Suprapubic skin (tissue), 4 donors: ENCODE measurements around the gene AHCYL1.

ENCODE experiments used
- EP300 ChIP-seq: sonication (generic); formaldehyde crosslinking; IDR thresholded peaks from one replicate; pipeline ENCODE4 v1.6.1; 2017; ENCODE audit warnings: antibody characterized with exemption
- POLR2A ChIP-seq, 2 donors: fragments of 450-650 bp; IDR thresholded peaks; one replicate each; pipeline ENCODE4 v1.6.1; 2017; ENCODE audit warnings: antibody characterized with exemption in 2 of 2, mild to moderate bottlenecking in 2 of 2, moderate library complexity in 2 of 2
- POLR2AphosphoS5 ChIP-seq, 3 donors: sonication (generic); formaldehyde crosslinking; IDR thresholded peaks; one replicate each; pipeline ENCODE4 v1.6.1; 2017; ENCODE audit warnings: antibody characterized with exemption in 3 of 3
- TF ChIP-seq, protein P1 (sequence below), 2 donors: fragments of 200-600 bp in 1 of 2; fragments of 450-650 bp in 1 of 2; sonication (generic) in 1 of 2; IDR thresholded peaks; one replicate each; pipeline ENCODE4 v1.5.1; 2016 to 2019; ENCODE audit warnings: antibody characterized with exemption in 2 of 2, mild to moderate bottlenecking in 1 of 2, moderate library complexity in 1 of 2

DNA sequence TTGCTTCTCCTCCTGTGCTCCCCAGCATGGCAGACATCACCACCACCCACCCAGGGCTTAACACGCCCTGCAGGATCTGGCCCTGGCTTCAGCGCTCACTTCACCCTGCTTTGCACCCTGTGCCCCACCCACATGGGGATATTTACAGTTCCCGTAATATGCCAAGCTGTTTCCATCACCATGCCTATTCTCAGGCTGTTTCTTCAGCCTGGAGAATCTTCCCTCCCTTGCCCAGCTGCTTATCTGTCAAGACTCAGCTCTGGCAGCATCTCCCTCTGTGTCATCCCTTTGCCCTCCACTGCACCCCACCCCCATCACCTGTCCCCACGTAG lies 3.6 kb upstream of the AHCYL1 start:
- TF ChIP-seq, protein P1, sequence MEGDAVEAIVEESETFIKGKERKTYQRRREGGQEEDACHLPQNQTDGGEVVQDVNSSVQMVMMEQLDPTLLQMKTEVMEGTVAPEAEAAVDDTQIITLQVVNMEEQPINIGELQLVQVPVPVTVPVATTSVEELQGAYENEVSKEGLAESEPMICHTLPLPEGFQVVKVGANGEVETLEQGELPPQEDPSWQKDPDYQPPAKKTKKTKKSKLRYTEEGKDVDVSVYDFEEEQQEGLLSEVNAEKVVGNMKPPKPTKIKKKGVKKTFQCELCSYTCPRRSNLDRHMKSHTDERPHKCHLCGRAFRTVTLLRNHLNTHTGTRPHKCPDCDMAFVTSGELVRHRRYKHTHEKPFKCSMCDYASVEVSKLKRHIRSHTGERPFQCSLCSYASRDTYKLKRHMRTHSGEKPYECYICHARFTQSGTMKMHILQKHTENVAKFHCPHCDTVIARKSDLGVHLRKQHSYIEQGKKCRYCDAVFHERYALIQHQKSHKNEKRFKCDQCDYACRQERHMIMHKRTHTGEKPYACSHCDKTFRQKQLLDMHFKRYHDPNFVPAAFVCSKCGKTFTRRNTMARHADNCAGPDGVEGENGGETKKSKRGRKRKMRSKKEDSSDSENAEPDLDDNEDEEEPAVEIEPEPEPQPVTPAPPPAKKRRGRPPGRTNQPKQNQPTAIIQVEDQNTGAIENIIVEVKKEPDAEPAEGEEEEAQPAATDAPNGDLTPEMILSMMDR (IDR thresholded peaks at IDR 0.05): no peak
- TF ChIP-seq POLR2A (IDR thresholded peaks at IDR 0.05) (no peak), POLR2AphosphoS5 (IDR thresholded peaks at IDR 0.05) (no peak), EP300 (no peak)
